OCI-LY7 (cell line): Measurements from ENCODE around the gene ORM2.

Experiments
- CTCF ChIP-seq: fragments of 200-600 bp; sonication (generic); conservative IDR thresholded peaks from 2 replicates; pipeline ENCODE4 v1.5.1; 2014; ENCODE audit warnings: mild to moderate bottlenecking, antibody characterized with exemption, low read length, moderate library complexity, mixed read lengths
- EZH2phosphoT487 ChIP-seq: fragments of 200-600 bp; sonication (generic); IDR thresholded peaks from 2 replicates; pipeline ENCODE4 v1.6.1; 2018; ENCODE audit warnings: low read depth, borderline replicate concordance, mild to moderate bottlenecking, mixed run types, antibody characterized with exemption, low read length, moderate library complexity, mixed read lengths

DNA sequence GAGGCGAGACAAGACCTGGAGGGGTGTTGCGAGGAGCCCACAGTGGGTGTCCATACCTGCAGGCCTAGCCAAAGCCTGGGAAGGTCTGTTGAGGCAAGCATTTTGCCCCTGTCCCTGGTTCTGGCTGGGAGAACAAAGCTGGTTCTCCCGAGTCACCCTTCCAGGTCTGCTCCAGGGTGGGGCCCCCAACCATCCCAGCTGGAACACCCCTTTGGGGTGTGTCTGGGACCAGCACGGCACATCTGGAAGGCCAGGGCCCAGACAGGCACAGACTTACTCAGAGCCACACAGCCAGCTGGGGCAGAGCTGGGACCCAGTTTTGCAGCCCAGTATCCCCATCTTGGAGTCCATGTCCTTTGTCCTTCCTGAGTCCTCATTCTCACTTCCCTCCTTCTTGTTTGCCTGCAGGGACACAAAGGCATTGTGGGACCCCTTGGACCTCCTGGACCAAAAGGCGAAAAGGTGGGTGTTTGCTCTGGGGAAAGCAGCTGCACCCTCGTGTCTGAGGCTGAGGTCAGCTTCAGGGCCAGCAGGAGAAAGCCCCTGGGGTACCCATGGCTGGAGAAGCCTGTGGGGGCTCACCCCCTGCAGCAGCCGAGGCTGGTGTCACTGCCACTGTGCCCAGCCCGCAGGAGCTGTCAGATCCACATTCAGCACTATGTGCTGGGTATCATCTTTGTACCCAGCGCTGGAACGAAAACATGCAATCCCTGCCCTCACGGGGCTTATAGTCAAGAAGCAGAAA, 45.2 kb upstream of the ORM2 start:
- TF ChIP-seq CTCF (no peak), EZH2phosphoT487 (no peak)
